ENCODE results near the gene KITLG. TPM values are rescaled to one million over a fixed set of nuclear protein-coding genes. Genes with fewer than 3 reads are reported as not detected.

The KITLG gene
- total RNA-seq, 6 experiments from 2014 or later: 0.67 to 2.8 (median 1.1) TPM

DNA sequence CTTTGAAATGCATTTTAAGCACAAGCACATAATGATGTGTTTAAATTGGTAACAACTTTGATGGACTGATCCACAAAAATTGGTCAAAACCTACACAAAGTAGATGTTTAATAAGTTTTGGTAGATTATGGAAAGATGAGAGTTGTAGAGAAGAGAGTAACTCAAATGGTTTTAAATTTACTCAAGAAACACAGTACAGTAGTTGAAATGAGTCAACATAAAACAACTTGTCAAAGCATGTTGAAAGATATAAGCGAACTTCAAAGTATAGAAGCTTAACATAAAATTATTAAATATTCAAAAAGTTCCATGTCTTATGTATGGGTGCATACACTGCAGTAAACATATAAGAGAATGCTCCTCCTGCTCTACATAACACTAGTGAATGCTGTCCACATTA lies 49.4 kb downstream of the KITLG start:
- Histone ChIP-seq H3K9me3 (peaks cover 0 to 8% (median 3%) of the 10 kb centered on the region in 4 donors), H3K27me3 (no peaks in the 10 kb centered on the region), H3K36me3 (no peaks in the 10 kb centered on the region), H3K27ac (no peak overlapping the region), H3K4me3 (no peak overlapping the region), H3K4me1 (no peaks in the 10 kb centered on the region)
- intact Hi-C loops (cut with DNase I): no loop called here
- 100% methylated on average over 1 of the region's 1 CpG for WGBS (ENCODE audit: insufficient coverage, low coverage, low lambda C conversion rate, missing lambda C conversion rate)
- TF ChIP-seq, protein P1, sequence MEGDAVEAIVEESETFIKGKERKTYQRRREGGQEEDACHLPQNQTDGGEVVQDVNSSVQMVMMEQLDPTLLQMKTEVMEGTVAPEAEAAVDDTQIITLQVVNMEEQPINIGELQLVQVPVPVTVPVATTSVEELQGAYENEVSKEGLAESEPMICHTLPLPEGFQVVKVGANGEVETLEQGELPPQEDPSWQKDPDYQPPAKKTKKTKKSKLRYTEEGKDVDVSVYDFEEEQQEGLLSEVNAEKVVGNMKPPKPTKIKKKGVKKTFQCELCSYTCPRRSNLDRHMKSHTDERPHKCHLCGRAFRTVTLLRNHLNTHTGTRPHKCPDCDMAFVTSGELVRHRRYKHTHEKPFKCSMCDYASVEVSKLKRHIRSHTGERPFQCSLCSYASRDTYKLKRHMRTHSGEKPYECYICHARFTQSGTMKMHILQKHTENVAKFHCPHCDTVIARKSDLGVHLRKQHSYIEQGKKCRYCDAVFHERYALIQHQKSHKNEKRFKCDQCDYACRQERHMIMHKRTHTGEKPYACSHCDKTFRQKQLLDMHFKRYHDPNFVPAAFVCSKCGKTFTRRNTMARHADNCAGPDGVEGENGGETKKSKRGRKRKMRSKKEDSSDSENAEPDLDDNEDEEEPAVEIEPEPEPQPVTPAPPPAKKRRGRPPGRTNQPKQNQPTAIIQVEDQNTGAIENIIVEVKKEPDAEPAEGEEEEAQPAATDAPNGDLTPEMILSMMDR (IDR thresholded peaks at IDR 0.05): no peak
- DNase-seq (no peak), ATAC-seq (no peak)

DNA sequence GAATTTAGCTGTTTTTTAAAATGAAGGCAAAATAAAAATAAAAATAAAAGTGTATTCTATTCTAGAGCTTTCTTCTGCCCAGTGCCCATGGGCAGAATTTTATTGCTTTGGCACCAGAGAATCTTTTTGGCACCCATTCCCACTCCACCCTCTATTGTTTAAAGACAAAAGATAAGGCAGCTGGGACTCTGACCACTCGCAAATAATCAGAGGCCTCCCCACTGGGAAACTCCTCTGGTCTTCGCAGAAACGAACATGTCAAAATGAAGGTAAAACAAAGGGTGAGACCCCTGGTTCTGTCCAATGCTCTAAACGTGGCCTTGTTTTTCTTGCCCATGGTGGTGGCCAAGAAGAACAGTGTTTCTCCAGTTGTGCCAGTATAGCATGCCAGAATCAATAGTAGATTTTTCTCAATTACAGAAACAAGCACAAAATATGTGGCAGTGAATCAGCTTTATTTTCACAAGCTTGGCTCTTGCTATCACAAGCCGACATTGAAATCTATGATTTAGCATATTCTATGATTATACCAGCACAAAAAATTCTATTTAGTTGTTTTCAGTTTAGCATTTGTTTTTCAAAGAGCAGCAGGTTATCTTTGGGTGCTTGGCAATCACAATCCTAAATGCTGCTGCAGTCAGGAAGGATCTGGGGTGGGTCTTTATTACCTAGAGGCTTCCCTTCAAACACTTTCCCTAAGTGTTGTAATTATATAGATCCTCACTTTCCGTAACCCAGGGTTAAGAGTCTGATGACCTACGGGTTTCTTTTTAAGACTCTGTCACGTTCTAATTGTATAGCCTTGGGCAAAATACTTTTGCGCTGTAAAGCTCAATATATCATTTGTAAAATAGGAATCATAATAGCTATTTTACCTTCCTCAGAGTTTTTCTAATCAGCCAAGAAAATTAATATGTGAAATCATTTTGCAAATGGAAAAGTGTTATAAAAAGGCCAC lies 50.5 kb downstream of the KITLG start:
- ATAC-seq: peak in 2 of 4 donors; percentile 38 to 45
- no peak for TF ChIP-seq POLR2A (IDR thresholded peaks at IDR 0.05)
- TF ChIP-seq, protein P1 (IDR thresholded peaks at IDR 0.05): no peak
- H3K9me3 ChIP-seq: peaks cover 0 to 8% (median 3%) of the 10 kb centered on the region in 4 donors
- no peaks in the 10 kb centered on the region for H3K4me1 ChIP-seq
- DNase-seq: no peak
- H3K36me3 ChIP-seq: no peaks in the 10 kb centered on the region
- no peak overlapping the region for H3K27ac ChIP-seq
- intact Hi-C loops (cut with DNase I): no loop called here
- H3K4me3 ChIP-seq: no peak overlapping the region
- H3K27me3 ChIP-seq: no peaks in the 10 kb centered on the region
- WGBS (ENCODE audit: insufficient coverage, low coverage, low lambda C conversion rate, missing lambda C conversion rate): 45% methylated on average over 9 of the region's 9 CpGs

DNA sequence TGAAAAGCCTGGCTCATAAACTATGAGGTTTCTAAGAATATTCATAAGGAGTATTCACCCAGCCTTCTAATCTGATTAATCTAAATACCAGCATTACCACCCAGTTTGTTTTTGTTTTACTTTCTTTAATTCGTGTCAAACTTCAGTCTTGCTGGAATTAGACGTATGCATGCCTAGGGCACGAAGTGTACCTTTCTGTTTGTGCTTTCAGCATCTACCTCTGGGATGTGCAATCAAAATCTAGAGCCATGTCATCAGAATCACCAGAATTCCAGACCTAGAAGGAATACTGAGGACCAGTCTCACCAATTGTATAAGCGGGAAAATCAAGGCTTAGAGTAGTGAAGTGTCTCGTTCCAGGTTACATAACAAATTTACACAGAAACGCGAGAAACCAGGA lies 57.3 kb downstream of the KITLG start:
- intact Hi-C loops (cut with DNase I): no loop called here
- H3K4me3 ChIP-seq: no peak overlapping the region
- no peaks in the 10 kb centered on the region for H3K4me1 ChIP-seq
- DNase-seq (no peak), ATAC-seq (no peak)
- TF ChIP-seq POLR2A (IDR thresholded peaks at IDR 0.05): no peak
- TF ChIP-seq, protein P1 (IDR thresholded peaks at IDR 0.05): no peak
- H3K36me3 ChIP-seq: no peaks in the 10 kb centered on the region
- H3K27me3 ChIP-seq: no peaks in the 10 kb centered on the region
- peaks cover 0 to 8% (median 2%) of the 10 kb centered on the region in 4 donors for H3K9me3 ChIP-seq
- no peak overlapping the region for H3K27ac ChIP-seq
- WGBS (ENCODE audit: insufficient coverage, low coverage, low lambda C conversion rate, missing lambda C conversion rate): 90% methylated on average over 7 of the region's 7 CpGs

DNA sequence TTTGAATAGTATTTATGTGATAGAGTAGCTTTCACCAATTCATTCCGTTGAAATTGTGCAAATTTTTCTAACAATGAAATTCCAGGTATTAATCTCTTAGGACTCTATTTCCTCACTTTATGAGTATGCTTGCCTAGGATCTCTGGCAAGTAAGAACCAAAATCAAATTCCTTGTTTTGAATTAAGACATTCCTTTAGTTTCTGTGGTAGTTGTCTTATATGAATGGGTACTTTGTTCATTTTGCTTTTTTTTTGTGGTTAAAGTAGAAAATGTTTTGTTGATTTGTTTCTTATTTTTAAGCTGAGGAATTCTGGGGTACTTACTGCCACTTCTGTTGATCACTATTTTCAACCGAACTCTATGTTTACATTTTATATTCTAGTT lies 59.8 kb downstream of the KITLG start:
- DNase-seq: no peak
- Histone ChIP-seq H3K27ac (no peak overlapping the region), H3K9me3 (no peaks in the 10 kb centered on the region), H3K27me3 (no peaks in the 10 kb centered on the region), H3K4me3 (no peak overlapping the region), H3K36me3 (no peaks in the 10 kb centered on the region), H3K4me1 (no peaks in the 10 kb centered on the region)
- ATAC-seq: no peak
- no peak for TF ChIP-seq POLR2A (IDR thresholded peaks at IDR 0.05)
- TF ChIP-seq, protein P1 (IDR thresholded peaks at IDR 0.05): no peak
- intact Hi-C loops (cut with DNase I): no loop called here
- 56% methylated on average over 2 of the region's 2 CpGs for WGBS (ENCODE audit: insufficient coverage, low coverage, low lambda C conversion rate, missing lambda C conversion rate)
